Naive thymus-derived CD8-positive, alpha-beta T cell (primary cell): ENCODE measurements around the gene UGGT1. TPM values are rescaled to one million over a fixed set of nuclear protein-coding genes. Genes with fewer than 3 reads are reported as not detected.

Experiments
- ATAC-seq, 2 donors: fragments of 150-1000 bp; cut with Tn5 transposase in 1 of 2; sonication (Bioruptor Pico), chemical (Tn5 transposase) in 1 of 2; 1 replicate in 1 of 2; 2 replicates in 1 of 2; pipeline ENCODE4 v1.10.0; 2021; ENCODE audit warnings: mild to moderate bottlenecking in 2 of 2, moderate library complexity in 2 of 2
- POLR2A ChIA-PET: fragments of 350-600 bp; sonication (Branson Sonifier 250); formaldehyde crosslinking; loops from one replicate; lab custom pipeline; 2021; ENCODE audit warnings: antibody characterized with exemption; lab: Charles Lee
- DNase-seq, 10 donors: peaks; one replicate each; pipeline versions ENCODE4 v3.0.0 to v3.0.0-alpha.2; 2020 to 2022
- H3K27ac Mint-ChIP-seq, 10 donors: one replicate each; pipeline ENCODE4 v1.8.0; 2020 to 2022; ENCODE audit warnings: mild to moderate bottlenecking in 10 of 10, mixed read lengths in 10 of 10, moderate library complexity in 4 of 10, inconsistent platforms in 1 of 10
- H3K27me3 Mint-ChIP-seq, 5 donors: one replicate each; pipeline ENCODE4 v1.8.0; 2021 to 2022; ENCODE audit warnings: mixed read lengths in 5 of 5
- H3K36me3 Mint-ChIP-seq, 3 donors: one replicate each; pipeline ENCODE4 v1.8.0; 2020 to 2022; ENCODE audit warnings: mixed read lengths in 3 of 3, mild to moderate bottlenecking in 2 of 3, inconsistent platforms in 1 of 3
- H3K4me1 Mint-ChIP-seq, 4 donors: one replicate each; pipeline ENCODE4 v1.8.0; 2021 to 2022; ENCODE audit warnings: mixed read lengths in 4 of 4
- H3K4me3 Mint-ChIP-seq, 10 donors: one replicate each; pipeline ENCODE4 v1.8.0; 2020 to 2022; ENCODE audit warnings: mild to moderate bottlenecking in 10 of 10, mixed read lengths in 10 of 10, moderate library complexity in 6 of 10, inconsistent platforms in 1 of 10
- H3K9me3 Mint-ChIP-seq, 9 donors: one replicate each; pipeline ENCODE4 v1.8.0; 2020 to 2022; ENCODE audit warnings: mixed read lengths in 9 of 9, mild to moderate bottlenecking in 3 of 9, inconsistent platforms in 1 of 9, moderate library complexity in 1 of 9
- polyA plus RNA-seq, 3 donors: library from polyadenylated mRNA; unstranded; fragments of 300-500 nt; fragmentation: Illumina TruSeq; gene quantifications; one replicate each; pipeline ENCODE4 v1.2.3, GENCODE V29; 2021
- total RNA-seq, 8 experiments: library from RNA in 2 of 8; stranded (reverse) in 2 of 8; gene quantifications; one replicate each; pipeline ENCODE4 v1.2.3 and lab custom pipeline; 2021 to 2026

The UGGT1 gene
- total and polyA plus RNA-seq, 5 experiments from 2014 or later: 9.6 to 52.0 (median 14.9) TPM

DNA sequence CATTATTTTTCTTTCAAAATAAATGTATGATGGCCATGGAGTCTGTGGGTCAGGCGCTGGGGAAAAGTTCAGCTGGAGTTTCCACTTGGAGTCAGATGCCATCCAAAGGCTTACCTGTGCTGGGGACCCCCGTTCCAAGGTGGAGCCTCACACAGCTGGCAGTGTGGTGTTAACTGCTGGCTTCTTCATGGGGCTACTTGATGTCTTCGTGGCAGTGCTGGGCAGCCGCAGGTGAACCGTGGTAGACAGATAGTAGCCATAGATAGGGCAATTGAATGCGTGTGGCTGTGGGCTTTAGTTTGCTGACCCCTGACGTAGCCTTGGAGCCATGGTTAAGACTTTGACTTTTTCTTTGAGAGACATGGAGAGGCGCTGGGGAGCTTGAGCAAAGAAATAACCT, 144.6 kb downstream of the UGGT1 start:
- Mint-ChIP-seq H3K4me1 (peaks cover 0 to 7% (median 3%) of the 10 kb centered on the region in 4 donors), H3K36me3 (no peaks in the 10 kb centered on the region), H3K27me3 (peaks cover 0 to 8% (median 0%) of the 10 kb centered on the region in 5 donors), H3K27ac (no peak overlapping the region), H3K4me3 (no peak overlapping the region), H3K9me3 (no peaks in the 10 kb centered on the region)
- POLR2A ChIA-PET: no interaction called here
- DNase-seq (no peak), ATAC-seq (no peak)

DNA sequence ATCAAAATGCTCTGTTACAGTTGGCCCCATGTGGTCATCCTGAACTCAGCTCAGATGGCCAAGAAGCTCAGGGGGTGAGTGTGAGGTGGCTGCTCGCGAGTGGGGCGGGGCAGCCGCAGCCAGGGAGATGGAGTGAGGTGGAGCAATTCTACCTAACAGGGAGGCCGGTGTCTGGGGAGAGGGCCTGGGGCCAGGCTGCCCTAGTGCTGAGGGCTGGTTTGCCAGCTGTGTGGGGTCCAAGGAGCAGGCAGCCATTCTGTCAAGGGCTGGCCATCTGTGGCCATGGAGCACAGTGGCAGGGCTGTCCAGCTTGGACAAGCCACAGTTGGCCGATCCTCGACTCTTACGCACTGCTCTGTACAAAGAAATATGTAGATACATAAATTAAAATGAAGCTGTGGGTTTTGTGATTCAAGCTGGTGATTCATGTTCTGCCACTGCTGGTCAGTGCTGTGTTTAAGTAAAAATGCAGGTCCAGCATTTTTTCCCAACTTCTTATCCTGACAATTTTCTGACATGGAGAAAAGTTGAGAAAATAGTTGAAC, 145.6 kb downstream of the UGGT1 start:
- POLR2A ChIA-PET: no interaction called here
- Mint-ChIP-seq H3K4me3 (no peak overlapping the region), H3K27me3 (peaks cover 0 to 8% (median 0%) of the 10 kb centered on the region in 5 donors), H3K9me3 (no peaks in the 10 kb centered on the region), H3K4me1 (peaks cover 0 to 7% (median 3%) of the 10 kb centered on the region in 4 donors), H3K36me3 (no peaks in the 10 kb centered on the region), H3K27ac (no peak overlapping the region)
- ATAC-seq: no peak
- DNase-seq: no peak

DNA sequence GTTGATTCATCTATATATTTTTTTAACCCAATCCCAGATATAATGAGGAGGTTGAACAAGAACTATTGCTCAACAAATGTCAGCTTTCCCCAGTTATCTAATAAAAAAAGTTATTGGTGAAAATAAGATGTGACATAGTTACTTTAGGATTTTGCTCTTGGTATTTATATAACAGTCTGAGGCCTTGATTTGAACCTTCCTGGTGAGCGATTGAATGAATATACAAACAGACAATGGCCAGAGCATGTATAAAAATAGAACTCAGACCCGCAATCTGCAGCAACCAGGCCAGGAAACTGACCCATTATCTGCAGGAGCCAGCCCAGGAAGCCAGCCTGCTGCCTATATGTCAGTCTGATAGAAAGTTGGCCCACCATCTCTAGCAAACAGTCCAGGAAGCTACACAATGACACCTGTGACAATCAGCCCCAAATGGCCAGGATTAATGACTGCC, 146.1 kb downstream of the UGGT1 start:
- H3K27ac Mint-ChIP-seq: no peak overlapping the region
- POLR2A ChIA-PET: no interaction called here
- H3K9me3 Mint-ChIP-seq: no peaks in the 10 kb centered on the region
- H3K4me1 Mint-ChIP-seq: peaks cover 0 to 7% (median 3%) of the 10 kb centered on the region in 4 donors
- no peak overlapping the region for H3K4me3 Mint-ChIP-seq
- peaks cover 0 to 8% (median 0%) of the 10 kb centered on the region in 5 donors for H3K27me3 Mint-ChIP-seq
- no peak for DNase-seq
- no peaks in the 10 kb centered on the region for H3K36me3 Mint-ChIP-seq
- no peak for ATAC-seq

DNA sequence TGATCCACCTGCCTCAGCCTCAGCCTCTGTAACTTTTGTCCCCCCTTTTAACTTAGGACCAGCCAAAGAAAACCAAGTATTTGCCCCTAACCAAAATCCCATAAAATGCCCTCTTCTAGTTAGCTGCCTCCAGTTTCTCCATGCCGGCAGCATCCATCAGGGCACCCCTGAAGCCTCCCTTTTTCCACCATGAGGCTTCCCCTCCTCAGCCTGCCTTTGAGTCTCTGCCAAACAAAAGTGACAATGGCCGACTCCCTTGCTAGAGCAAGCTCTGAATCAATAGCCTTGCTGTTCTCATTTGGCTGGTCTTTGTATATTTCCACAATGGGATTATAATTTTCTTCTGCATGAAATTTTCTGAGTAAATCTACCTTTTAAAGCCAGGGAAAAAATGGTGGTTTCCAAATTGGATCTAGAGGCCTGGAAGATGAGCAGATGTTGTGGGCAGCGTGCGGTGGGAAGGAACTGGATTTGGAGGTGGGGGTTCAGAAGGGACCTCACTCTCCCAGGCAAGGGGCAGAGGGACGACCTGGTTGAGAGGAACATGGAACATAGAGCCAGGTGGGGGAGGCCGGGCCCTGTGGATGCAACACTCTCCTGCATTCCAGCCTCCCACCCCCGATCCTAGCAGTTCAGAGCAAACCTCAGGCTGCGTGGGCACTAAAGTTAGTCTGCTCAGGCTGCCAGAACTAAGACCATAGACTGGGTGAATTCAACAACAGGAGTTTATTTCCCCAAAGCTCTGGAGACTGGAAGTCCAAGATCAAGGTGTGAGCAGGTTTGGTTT, 147.1 kb downstream of the UGGT1 start:
- DNase-seq (no peak), ATAC-seq (no peak)
- Mint-ChIP-seq H3K9me3 (no peaks in the 10 kb centered on the region), H3K4me3 (no peak overlapping the region), H3K4me1 (peaks cover 0 to 7% (median 3%) of the 10 kb centered on the region in 4 donors), H3K36me3 (no peaks in the 10 kb centered on the region), H3K27me3 (peaks cover 0 to 6% (median 0%) of the 10 kb centered on the region in 5 donors), H3K27ac (no peak overlapping the region)
- POLR2A ChIA-PET: no interaction called here

DNA sequence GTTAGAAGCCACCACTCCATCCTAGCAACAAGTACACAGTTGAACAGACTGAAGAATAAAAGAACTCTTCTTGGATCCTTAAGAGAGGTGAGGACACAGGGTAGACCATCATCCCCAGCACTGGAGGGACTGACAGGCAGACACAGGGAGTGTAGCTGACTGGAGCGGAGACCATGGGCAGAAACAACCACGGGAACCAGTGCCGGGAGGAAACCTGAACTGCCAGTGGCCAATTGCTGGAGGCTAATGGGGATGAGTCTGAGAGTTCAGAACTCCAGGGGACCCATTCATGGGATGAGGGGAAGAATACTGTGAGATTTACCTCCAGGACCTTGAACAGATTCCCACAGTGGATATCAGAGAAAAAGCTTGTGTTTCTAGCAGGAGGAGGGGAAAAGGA, 150.9 kb downstream of the UGGT1 start:
- Mint-ChIP-seq H3K27ac (peak overlapping the region in 1 of 10 donors; percentile 35), H3K36me3 (no peaks in the 10 kb centered on the region), H3K9me3 (no peaks in the 10 kb centered on the region), H3K4me3 (no peak overlapping the region), H3K4me1 (peaks cover under 1 to 9% (median 3%) of the 10 kb centered on the region in 4 donors), H3K27me3 (peaks cover 0 to 4% (median 0%) of the 10 kb centered on the region in 5 donors)
- ATAC-seq (no peak), DNase-seq (no peak)
- POLR2A ChIA-PET: no interaction called here

Other genes with a start within 250 kb of the UGGT1 start
- gene POLR2D, start 233.0 kb upstream of the UGGT1 start, total RNA-seq: 10 to 100 TPM; 28.1 to 29.6 TPM
- 10 to 100 TPM; 27.0 to 42.3 (median 34.4) TPM for gene POLR2D, start 233.0 kb upstream of the UGGT1 start, polyA plus RNA-seq
- 10 to 100 TPM; 13.5 to 14.0 TPM for gene AMMECR1L, start 205.2 kb upstream of the UGGT1 start, total RNA-seq
- gene AMMECR1L, start 205.2 kb upstream of the UGGT1 start, polyA plus RNA-seq: 1 to 10 TPM; 2.6 to 7.0 (median 3.2) TPM
- gene SAP130, start 63.1 kb upstream of the UGGT1 start, total RNA-seq: 10 to 100 TPM; 27.4 to 31.2 TPM
- 10 to 100 TPM in 1 of 3 donors, 1 to 10 TPM in 2; 5.4 to 12.1 (median 5.9) TPM for gene SAP130, start 63.1 kb upstream of the UGGT1 start, polyA plus RNA-seq
- 10 to 100 TPM; 14.4 to 15.2 TPM for gene HS6ST1, start 227.7 kb downstream of the UGGT1 start, total RNA-seq
- gene HS6ST1, start 227.7 kb downstream of the UGGT1 start, polyA plus RNA-seq: 1 to 10 TPM; 3.2 to 4.2 (median 3.5) TPM